ENCODE results near the gene IKZF5. TPM values are rescaled to one million over a fixed set of nuclear protein-coding genes. Genes with fewer than 3 reads are reported as not detected.

IKZF5 gene
- total RNA-seq, 1 donor = 8.9 TPM

DNA sequence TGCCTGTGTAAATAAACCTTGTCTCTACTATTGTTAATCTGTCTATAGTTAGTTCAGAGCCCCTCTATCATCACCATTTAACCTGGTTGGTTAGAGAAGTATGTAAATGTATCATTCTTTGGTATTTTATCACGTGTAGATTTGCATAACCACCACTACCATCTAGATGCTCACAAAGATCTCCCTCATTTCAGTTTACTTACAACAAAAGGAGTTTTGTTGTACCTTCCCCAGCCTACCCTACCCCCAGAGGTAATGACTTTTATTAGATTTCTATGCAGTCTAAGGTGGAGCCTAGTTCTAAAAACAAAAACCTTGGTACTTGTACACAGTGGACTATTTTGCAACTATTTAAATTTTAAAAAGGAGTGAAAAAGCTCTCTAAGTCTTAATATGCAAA is 17.7 kb upstream of the IKZF5 start:
- H3K4me3 ChIP-seq (ENCODE audit: low read depth, low read length) = no peak overlapping the region

GRCh38 chr10:123024540-123024939 is 15.9 kb upstream of the IKZF5 start:
- no peak for TF ChIP-seq CTCF (IDR thresholded peaks at IDR 0.05; ENCODE audit: insufficient read depth, low read length)
- no peak overlapping the region for H3K4me3 ChIP-seq (ENCODE audit: low read depth, low read length)
- DNase-seq (ENCODE audit: low read depth) = no peak

More for the DNA sequence above, 17.7 kb upstream of the IKZF5 start:
- DNase-seq (ENCODE audit: low read depth) = no peak
- no peak for TF ChIP-seq CTCF (IDR thresholded peaks at IDR 0.05; ENCODE audit: insufficient read depth, low read length)

GRCh38 chr10:123021517-123021916 is 12.9 kb upstream of the IKZF5 start:
- H3K4me3 ChIP-seq (ENCODE audit: low read depth, low read length) = no peak overlapping the region
- peak; percentile 34 for TF ChIP-seq CTCF (IDR thresholded peaks at IDR 0.05; ENCODE audit: insufficient read depth, low read length)
- DNase-seq (ENCODE audit: low read depth) = peak; percentile 12

- no peak for TF ChIP-seq CTCF (IDR thresholded peaks at IDR 0.05; ENCODE audit: insufficient read depth, low read length)
- H3K4me3 ChIP-seq (ENCODE audit: low read depth, low read length) = no peak overlapping the region
- DNase-seq (ENCODE audit: low read depth) = no peak
These were observed 11.5 kb upstream of the IKZF5 start for GRCh38 chr10:123019941-123020703.

- no peak for TF ChIP-seq CTCF (IDR thresholded peaks at IDR 0.05; ENCODE audit: insufficient read depth, low read length)
- DNase-seq (ENCODE audit: low read depth) = no peak
- H3K4me3 ChIP-seq (ENCODE audit: low read depth, low read length) = no peak overlapping the region
These were observed 10.7 kb upstream of the IKZF5 start for GRCh38 chr10:123019264-123019663.

DNA sequence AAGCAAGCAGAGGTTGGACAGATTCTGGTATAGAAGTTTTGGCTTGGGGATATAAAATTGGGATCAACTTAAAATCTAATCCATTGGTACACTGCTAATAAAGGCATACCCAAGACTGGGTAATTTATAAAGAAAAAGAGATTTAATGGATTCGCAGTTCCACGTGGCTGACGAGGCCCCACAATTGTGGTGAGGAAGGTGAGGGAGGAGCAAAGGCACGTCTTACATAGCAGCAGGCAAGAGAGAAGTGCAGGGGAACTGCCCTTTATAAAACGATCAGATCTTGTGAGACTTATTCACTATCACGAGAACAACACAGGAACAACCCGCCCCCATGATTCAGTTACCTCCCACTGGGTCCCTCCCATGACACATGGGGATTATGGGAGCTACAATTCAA is 9.9 kb upstream of the IKZF5 start:
- no peak for TF ChIP-seq CTCF (IDR thresholded peaks at IDR 0.05; ENCODE audit: insufficient read depth, low read length)
- no peak overlapping the region for H3K4me3 ChIP-seq (ENCODE audit: low read depth, low read length)
- DNase-seq (ENCODE audit: low read depth) = no peak

All from fibroblast of the aortic adventitia (primary cell).